A673 (cell line): Measurements from ENCODE around the gene ZNF491. TPM values are rescaled to one million over a fixed set of nuclear protein-coding genes. Genes with fewer than 3 reads are reported as not detected.

Experiments
- BruUV-seq: library from RNA; stranded (reverse); fragments of 400-500 nt; replicated peaks from 2 replicates; lab custom pipeline; 2021; lab: Mats Ljungman, UMichigan
- CTCF ChIA-PET: fragments of 300-600 bp; sonication (Branson Sonifier 250); formaldehyde crosslinking; loops from one replicate; lab custom pipeline; 2022; ENCODE audit warnings: antibody characterized with exemption; lab: Charles Lee
- POLR2A ChIA-PET: fragments of 300-600 bp; sonication (Branson Sonifier 250); formaldehyde crosslinking; loops from one replicate; lab custom pipeline; 2022; ENCODE audit warnings: antibody characterized with exemption; ENCODE audit not compliant: low non-redundant PET; lab: Charles Lee
- DNase-seq: peaks from one replicate; pipeline ENCODE4 v3.0.0-alpha.2; 2015; ENCODE audit warnings: low spot score
- H3K27ac ChIP-seq: fragments of 200-600 bp; sonication (generic); 2 replicates; pipeline ENCODE4 v1.5.1; 2016; ENCODE audit warnings: mixed run types, low read depth, mild to moderate bottlenecking, mixed read lengths, antibody characterized with exemption, low read length; ENCODE audit not compliant: poor library complexity, severe bottlenecking
- H3K27me3 ChIP-seq: fragments of 200-600 bp; sonication (generic); replicated peaks from 2 replicates; pipeline ENCODE4 v1.6.1; 2017; ENCODE audit warnings: mixed run types, low read depth, mild to moderate bottlenecking, mixed read lengths, antibody characterized with exemption, low read length; ENCODE audit not compliant: insufficient read depth, poor library complexity
- H3K36me3 ChIP-seq: fragments of 200-600 bp; sonication (generic); 2 replicates; pipeline ENCODE4 v1.6.1; 2016; ENCODE audit warnings: mixed run types, mild to moderate bottlenecking, mixed read lengths, antibody characterized with exemption, low read length; ENCODE audit not compliant: insufficient read depth, poor library complexity, severe bottlenecking
- H3K4me1 ChIP-seq: fragments of 200-600 bp; sonication (generic); 2 replicates; pipeline ENCODE4 v1.6.1; 2017; ENCODE audit warnings: mixed run types, mild to moderate bottlenecking, mixed read lengths, antibody characterized with exemption, low read length; ENCODE audit not compliant: insufficient read depth, poor library complexity, severe bottlenecking
- H3K4me3 ChIP-seq: fragments of 200-600 bp; sonication (generic); 2 replicates; pipeline ENCODE4 v1.5.1; 2016; ENCODE audit warnings: low read depth, mixed run types, mild to moderate bottlenecking, mixed read lengths, low read length; ENCODE audit not compliant: poor library complexity, severe bottlenecking
- H3K9me3 ChIP-seq: fragments of 200-600 bp; sonication (generic); 2 replicates; pipeline ENCODE4 v1.6.1; 2016; ENCODE audit warnings: mixed run types, low read depth, mild to moderate bottlenecking, mixed read lengths, antibody characterized with exemption, low read length; ENCODE audit not compliant: poor library complexity, severe bottlenecking
- EZH2 ChIP-seq: fragments of 200-600 bp; sonication (generic); IDR thresholded peaks from 2 replicates; pipeline ENCODE4 v1.6.1; 2017; ENCODE audit warnings: borderline replicate concordance, low read depth, mild to moderate bottlenecking, mixed read lengths, antibody characterized with exemption, low read length; ENCODE audit not compliant: poor library complexity, severe bottlenecking
- intact Hi-C: fragments of 100-400 bp; cut with micrococcal nuclease; formaldehyde crosslinking; loops from one replicate; pipeline ENCODE4 v1.10.0; 2022; ENCODE audit not compliant: unreplicated experiment
- total RNA-seq: library from RNA; stranded (reverse); gene quantifications from 2 replicates; pipeline ENCODE4 v1.2.3, GENCODE V29; 2021
- TF ChIP-seq, protein P1 (sequence below): fragments of 300-800, 200-600 bp; sonication (generic); conservative IDR thresholded peaks from 2 replicates; pipeline ENCODE4 v1.5.1; 2017; ENCODE audit warnings: low read depth, mild to moderate bottlenecking, antibody characterized with exemption, low read length, moderate library complexity, mixed read lengths

ZNF491 gene
- total RNA-seq, 1 experiment from 2014 or later = 0.60 TPM

DNA sequence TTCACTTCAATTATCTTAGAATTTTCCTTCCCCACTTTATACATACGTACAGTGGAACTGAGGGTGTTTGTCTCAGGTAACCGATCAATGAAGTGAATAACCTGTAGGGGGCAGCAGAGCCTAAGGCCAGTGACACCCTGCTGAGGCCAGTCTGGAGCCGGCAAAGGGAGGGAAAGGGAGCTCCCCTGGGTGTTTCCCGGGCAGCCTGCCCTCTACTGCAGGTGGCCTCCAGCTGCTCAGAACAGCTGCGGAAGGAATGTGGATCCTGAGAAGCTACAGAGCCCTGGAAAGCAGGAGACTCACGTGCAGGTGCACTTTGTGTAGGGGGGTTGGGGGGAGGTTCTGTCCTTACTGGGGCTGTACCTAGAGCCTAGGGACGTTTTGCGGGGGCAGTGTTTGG, 832 bp upstream of the ZNF491 start:
- intact Hi-C loops = loop anchor here (1.0 to 5.0 kb wide), 3 partner anchors 15 to 190 kb away; no protein-coding TSS in a partner anchor
- peak; percentile 87 for DNase-seq
- CTCF ChIA-PET = interaction anchor here (0.6 to 1.7 kb wide), 15 partner anchors 11 to 343 kb away, joined by 3 to 16 read pairs (median 5); partner anchors contain the start of genes ELOF1, ZNF20, ZNF439 and ZNF440
- BruUV-seq = no TSS peak
- Histone ChIP-seq H3K4me3 (peak overlapping the region; percentile 62), H3K9me3 (no peaks in the 10 kb centered on the region), H3K4me1 (peaks cover 8% of the 10 kb centered on the region), H3K27ac (no peak overlapping the region), H3K27me3 (no peaks in the 10 kb centered on the region), H3K36me3 (no peaks in the 10 kb centered on the region)
- TF ChIP-seq, protein P1, sequence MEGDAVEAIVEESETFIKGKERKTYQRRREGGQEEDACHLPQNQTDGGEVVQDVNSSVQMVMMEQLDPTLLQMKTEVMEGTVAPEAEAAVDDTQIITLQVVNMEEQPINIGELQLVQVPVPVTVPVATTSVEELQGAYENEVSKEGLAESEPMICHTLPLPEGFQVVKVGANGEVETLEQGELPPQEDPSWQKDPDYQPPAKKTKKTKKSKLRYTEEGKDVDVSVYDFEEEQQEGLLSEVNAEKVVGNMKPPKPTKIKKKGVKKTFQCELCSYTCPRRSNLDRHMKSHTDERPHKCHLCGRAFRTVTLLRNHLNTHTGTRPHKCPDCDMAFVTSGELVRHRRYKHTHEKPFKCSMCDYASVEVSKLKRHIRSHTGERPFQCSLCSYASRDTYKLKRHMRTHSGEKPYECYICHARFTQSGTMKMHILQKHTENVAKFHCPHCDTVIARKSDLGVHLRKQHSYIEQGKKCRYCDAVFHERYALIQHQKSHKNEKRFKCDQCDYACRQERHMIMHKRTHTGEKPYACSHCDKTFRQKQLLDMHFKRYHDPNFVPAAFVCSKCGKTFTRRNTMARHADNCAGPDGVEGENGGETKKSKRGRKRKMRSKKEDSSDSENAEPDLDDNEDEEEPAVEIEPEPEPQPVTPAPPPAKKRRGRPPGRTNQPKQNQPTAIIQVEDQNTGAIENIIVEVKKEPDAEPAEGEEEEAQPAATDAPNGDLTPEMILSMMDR = peak; percentile 88
- no peak for TF ChIP-seq EZH2
- POLR2A ChIA-PET = no interaction called here

DNA sequence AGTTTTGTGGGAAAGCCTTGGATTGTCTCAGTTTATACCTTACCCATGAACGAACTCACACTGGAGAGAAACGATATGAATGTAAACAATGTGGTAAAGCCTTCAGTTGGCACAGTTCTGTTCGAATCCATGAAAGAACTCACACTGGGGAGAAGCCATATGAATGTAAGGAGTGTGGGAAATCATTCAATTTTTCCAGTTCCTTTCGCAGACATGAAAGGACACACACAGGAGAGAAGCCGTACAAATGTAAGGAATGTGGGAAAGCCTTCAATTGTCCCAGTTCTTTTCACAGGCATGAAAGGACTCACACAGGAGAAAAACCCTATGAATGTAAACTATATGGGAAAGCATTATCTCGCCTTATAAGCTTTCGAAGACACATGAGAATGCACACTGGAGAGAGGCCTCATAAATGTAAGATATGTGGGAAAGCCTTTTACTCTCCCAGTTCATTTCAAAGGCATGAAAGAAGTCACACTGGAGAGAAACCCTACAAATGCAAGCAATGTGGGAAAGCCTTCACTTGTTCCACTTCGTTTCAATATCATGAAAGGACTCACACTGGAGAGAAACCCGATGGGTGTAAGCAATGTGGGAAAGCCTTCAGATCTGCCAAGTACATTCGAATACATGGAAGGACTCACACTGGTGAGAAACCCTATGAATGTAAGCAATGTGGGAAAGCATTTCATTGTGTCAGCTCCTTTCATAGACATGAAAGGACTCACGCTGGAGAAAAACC, 8.2 kb downstream of the ZNF491 start:
- Histone ChIP-seq H3K27me3 (no peaks in the 10 kb centered on the region), H3K9me3 (peaks cover 45% of the 10 kb centered on the region), H3K4me1 (no peaks in the 10 kb centered on the region), H3K36me3 (no peaks in the 10 kb centered on the region), H3K4me3 (no peak overlapping the region), H3K27ac (no peak overlapping the region)
- CTCF ChIA-PET = no interaction called here
- no peak for TF ChIP-seq EZH2
- TF ChIP-seq, protein P1 = no peak
- no peak for DNase-seq
- BruUV-seq = no TSS peak
- intact Hi-C loops = no loop called here
- POLR2A ChIA-PET = no interaction called here

DNA sequence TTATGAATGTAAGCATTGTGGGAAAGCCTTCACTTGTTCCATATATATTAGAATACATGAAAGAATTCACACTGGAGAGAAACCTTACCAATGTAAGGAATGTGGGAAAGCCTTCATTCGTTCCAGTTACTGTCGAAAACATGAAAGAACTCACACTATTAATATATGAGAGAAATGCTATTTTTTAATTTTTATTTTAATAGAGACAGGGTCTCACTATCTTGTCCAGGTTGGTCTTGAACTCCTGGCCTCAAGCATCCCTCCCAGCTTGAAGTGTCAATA, 8.7 kb downstream of the ZNF491 start:
- H3K36me3 ChIP-seq = no peaks in the 10 kb centered on the region
- POLR2A ChIA-PET = no interaction called here
- H3K27me3 ChIP-seq = no peaks in the 10 kb centered on the region
- intact Hi-C loops = no loop called here
- H3K9me3 ChIP-seq = peaks cover 45% of the 10 kb centered on the region
- TF ChIP-seq, protein P1 = no peak
- TF ChIP-seq EZH2 = no peak
- H3K4me3 ChIP-seq = no peak overlapping the region
- H3K4me1 ChIP-seq = no peaks in the 10 kb centered on the region
- BruUV-seq = no TSS peak
- DNase-seq = no peak
- H3K27ac ChIP-seq = no peak overlapping the region
- CTCF ChIA-PET = no interaction called here
